NCI-H345 treated with DMSO at 0.1 percent for 48 hours (cell line): ENCODE data around the gene KCNMA1.
A peak's percentile ranks its signal among the peaks of the same experiment; 100 is the strongest.

Source experiments
- DNase-seq: peaks from one replicate; lab custom pipeline; 2025; ENCODE audit not compliant: unreplicated experiment; lab: John Stamatoyannopoulos, UW

The KCNMA1 gene

GRCh38 chr10:77459905-77460304 lies 177.7 kb downstream of the KCNMA1 start:
- no peak for DNase-seq

- DNase-seq, result no peak
Measured at GRCh38 chr10:77458986-77459590, 178.5 kb downstream of the KCNMA1 start.

- DNase-seq, result no peak
Measured at GRCh38 chr10:77457721-77458120, 179.9 kb downstream of the KCNMA1 start.

- DNase-seq, result peak; percentile 19
Measured at GRCh38 chr10:77457266-77457665, 180.3 kb downstream of the KCNMA1 start.

- peak; percentile 74 for DNase-seq
Measured at GRCh38 chr10:77456414-77456813, 181.2 kb downstream of the KCNMA1 start.

GRCh38 chr10:77455561-77455960 lies 182.0 kb downstream of the KCNMA1 start:
- no peak for DNase-seq

GRCh38 chr10:77452952-77453564 lies 184.6 kb downstream of the KCNMA1 start:
- DNase-seq, result no peak

GRCh38 chr10:77451886-77452285 lies 185.7 kb downstream of the KCNMA1 start:
- no peak for DNase-seq

- no peak for DNase-seq
Measured at GRCh38 chr10:77448226-77448625, 189.4 kb downstream of the KCNMA1 start.

GRCh38 chr10:77446700-77447099 lies 190.9 kb downstream of the KCNMA1 start:
- DNase-seq, result no peak

- no peak for DNase-seq
Measured at GRCh38 chr10:77445547-77445946, 192.1 kb downstream of the KCNMA1 start.

GRCh38 chr10:77444041-77444440 lies 193.6 kb downstream of the KCNMA1 start:
- DNase-seq, result no peak

GRCh38 chr10:77442699-77443189 lies 194.9 kb downstream of the KCNMA1 start:
- DNase-seq, result peak; percentile 63

- peak; percentile 26 for DNase-seq
Measured at GRCh38 chr10:77441353-77442166, 196.0 kb downstream of the KCNMA1 start.

GRCh38 chr10:77436257-77436975 lies 201.2 kb downstream of the KCNMA1 start:
- DNase-seq, result no peak

GRCh38 chr10:77433546-77433945 lies 204.1 kb downstream of the KCNMA1 start:
- no peak for DNase-seq

GRCh38 chr10:77431980-77432797 lies 205.4 kb downstream of the KCNMA1 start:
- DNase-seq, result no peak

GRCh38 chr10:77431209-77431611 lies 206.4 kb downstream of the KCNMA1 start:
- DNase-seq, result no peak

- DNase-seq, result no peak
Measured at GRCh38 chr10:77430530-77430929, 207.1 kb downstream of the KCNMA1 start.

- DNase-seq, result no peak
Measured at GRCh38 chr10:77428691-77429395, 208.8 kb downstream of the KCNMA1 start.
